Keratinocyte (primary cell): ENCODE measurements around the gene PRICKLE3. TPM values are rescaled to one million over a fixed set of nuclear protein-coding genes. Genes with fewer than 3 reads are reported as not detected.

Experiments
- DNase-seq: peaks from one replicate; pipeline ENCODE4 v3.0.0-alpha.2; 2011; ENCODE audit warnings: low read depth, missing footprints, low spot score
- FAIRE-seq: peaks from 2 replicates; lab custom pipeline; 2011; peaks lifted over from hg19 to GRCh38; lab: Jason Lieb, UNC
- H2AFZ ChIP-seq: 2 replicates; pipeline ENCODE4 v1.6.0; 2012; ENCODE audit warnings: low read length, control low read depth, inconsistent platforms; ENCODE audit not compliant: control insufficient read depth
- H3K27ac ChIP-seq: 2 replicates; pipeline ENCODE4 v1.5.1; 2011; ENCODE audit warnings: low read length; ENCODE audit not compliant: control insufficient read depth, insufficient read depth
- H3K27me3 ChIP-seq: 3 replicates; pipeline ENCODE4 v1.6.0; 2011; ENCODE audit warnings: low read length; ENCODE audit not compliant: control insufficient read depth, insufficient read depth; ENCODE audit errors: extremely low read depth
- H3K36me3 ChIP-seq, 2 experiments: 2 replicates in 1 of 2; 3 replicates in 1 of 2; pipeline ENCODE4 v1.5.1; 2011; ENCODE audit warnings: low read length in 2 of 2, mild to moderate bottlenecking in 1 of 2; ENCODE audit not compliant: control insufficient read depth in 2 of 2, insufficient read depth in 2 of 2; ENCODE audit errors: extremely low read depth in 1 of 2
- H3K4me1 ChIP-seq: 3 replicates; pipeline ENCODE4 v1.5.1; 2011; ENCODE audit warnings: low read length; ENCODE audit not compliant: control insufficient read depth, insufficient read depth; ENCODE audit errors: extremely low read depth
- H3K4me2 ChIP-seq: 3 replicates; pipeline ENCODE4 v1.6.0; 2011; ENCODE audit warnings: low read depth, low read length; ENCODE audit not compliant: control insufficient read depth, insufficient read depth; ENCODE audit errors: extremely low read depth
- H3K4me3 ChIP-seq, 3 experiments: fragments of 200-600 bp in 1 of 3; sonication (generic) in 1 of 3; 2 replicates in 2 of 3; 3 replicates in 1 of 3; pipeline ENCODE4 v1.5.1; 2011 to 2016; ENCODE audit warnings: low read length in 3 of 3, mild to moderate bottlenecking in 3 of 3, control low read depth in 2 of 3, inconsistent platforms in 1 of 3, low read depth in 1 of 3, mixed read lengths in 1 of 3, mixed run types in 1 of 3, moderate library complexity in 1 of 3; ENCODE audit not compliant: control insufficient read depth in 2 of 3, insufficient read depth in 2 of 3; ENCODE audit errors: extremely low read depth in 1 of 3
- H3K79me2 ChIP-seq: 2 replicates; pipeline ENCODE4 v1.6.0; 2012; ENCODE audit warnings: low read length; ENCODE audit not compliant: control insufficient read depth, insufficient read depth
- H3K9ac ChIP-seq: 3 replicates; pipeline ENCODE4 v1.6.0; 2011; ENCODE audit warnings: low read length; ENCODE audit not compliant: control insufficient read depth, insufficient read depth; ENCODE audit errors: extremely low read depth
- H3K9me1 ChIP-seq: 3 replicates; pipeline ENCODE4 v1.6.0; 2011; ENCODE audit warnings: low read length; ENCODE audit not compliant: control insufficient read depth, insufficient read depth; ENCODE audit errors: extremely low read depth
- H3K9me3 ChIP-seq: 2 replicates; pipeline ENCODE4 v1.5.1; 2012; ENCODE audit warnings: low read depth, low read length; ENCODE audit not compliant: control insufficient read depth
- H4K20me1 ChIP-seq: 3 replicates; pipeline ENCODE4 v1.6.0; 2011; ENCODE audit warnings: low read length; ENCODE audit not compliant: control insufficient read depth, insufficient read depth; ENCODE audit errors: extremely low read depth
- EZH2 ChIP-seq: IDR thresholded peaks from one replicate; pipeline ENCODE4 v1.6.1; 2012; ENCODE audit warnings: inconsistent platforms, mild to moderate bottlenecking, low read length, moderate library complexity
- dilution Hi-C: fragments of 300-500 bp; cut with MboI; formaldehyde crosslinking; loops from one replicate; pipeline ENCODE4 v1.7.0; 2020; ENCODE audit warnings: low sequenced_read_pairs; ENCODE audit not compliant: extremely low pct_ligation_motif_present
- polyA plus RNA-seq, 5 experiments: library from polyadenylated mRNA; depleted of rRNA in 3 of 5; stranded (reverse) in 3 of 5; stranded (forward) in 1 of 5; unstranded in 1 of 5; fragments of >200 nt; gene quantifications; 1 replicate in 1 of 5; 2 replicates in 3 of 5; 3 replicates in 1 of 5; pipeline versions ENCODE4 v1.2.1 to v1.2.3, GENCODE V29; 2011 to 2012; ENCODE audit warnings: missing spikeins in 2 of 5, low read depth in 1 of 5, low replicate concordance in 1 of 5
- TF ChIP-seq, protein P1 (sequence below), 3 experiments: IDR thresholded peaks in 1 of 3; conservative IDR thresholded peaks in 1 of 3; optimal IDR thresholded peaks in 1 of 3; 2 replicates in 2 of 3; 3 replicates in 1 of 3; pipeline versions ENCODE3 to v1.5.1; 2011; ENCODE audit warnings: low read length in 3 of 3, mild to moderate bottlenecking in 3 of 3, moderate library complexity in 2 of 3, control low read depth in 1 of 3, inconsistent platforms in 1 of 3; ENCODE audit not compliant: insufficient read depth in 2 of 3; ENCODE audit errors: extremely low read depth in 1 of 3

PRICKLE3 gene
- polyA plus RNA-seq, 1 donor (not counting 4 experiments of a cell fraction or from before 2014, with no cell fraction given) = 8.7 TPM

DNA sequence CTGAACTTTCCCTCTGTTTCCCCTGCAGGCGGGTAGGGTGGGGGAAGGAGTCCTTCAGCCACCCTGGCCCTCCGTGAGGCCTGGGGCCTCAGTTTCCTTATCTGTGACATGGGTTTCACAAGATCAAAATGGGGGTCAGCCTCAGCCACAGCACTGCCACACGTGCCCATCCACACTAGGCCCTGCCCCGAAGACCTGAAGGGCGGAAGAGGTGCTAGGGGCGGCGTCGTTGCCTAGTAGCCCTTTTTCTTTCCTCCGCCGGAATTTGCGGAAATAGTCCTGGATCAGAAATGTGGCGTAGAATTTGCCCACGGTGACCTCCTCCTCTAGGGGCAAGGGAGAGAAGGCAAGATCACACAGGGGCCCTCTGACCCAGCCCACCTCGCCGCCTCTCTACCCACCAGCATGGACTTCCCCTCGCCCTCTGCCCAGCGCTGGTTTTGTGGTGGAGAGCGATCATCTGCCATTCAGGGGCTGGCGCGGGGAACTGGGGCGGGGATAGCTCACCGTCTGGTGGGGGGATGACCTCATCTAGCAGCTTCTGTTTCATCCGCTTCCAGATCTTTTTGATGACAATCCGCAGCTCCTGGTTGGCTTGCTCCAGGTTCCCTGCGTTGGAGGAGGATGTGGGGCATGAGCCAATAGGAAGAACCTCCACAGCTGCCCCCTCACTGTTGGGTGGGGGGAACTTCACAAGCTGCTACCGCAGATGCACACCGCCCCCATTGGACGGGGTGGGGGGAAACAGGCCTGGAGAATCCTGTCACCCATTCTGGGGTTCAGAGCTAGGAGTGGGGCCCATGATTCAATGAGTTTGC, 23.5 kb upstream of the PRICKLE3 start:
- dilution Hi-C loops = no loop called here

DNA sequence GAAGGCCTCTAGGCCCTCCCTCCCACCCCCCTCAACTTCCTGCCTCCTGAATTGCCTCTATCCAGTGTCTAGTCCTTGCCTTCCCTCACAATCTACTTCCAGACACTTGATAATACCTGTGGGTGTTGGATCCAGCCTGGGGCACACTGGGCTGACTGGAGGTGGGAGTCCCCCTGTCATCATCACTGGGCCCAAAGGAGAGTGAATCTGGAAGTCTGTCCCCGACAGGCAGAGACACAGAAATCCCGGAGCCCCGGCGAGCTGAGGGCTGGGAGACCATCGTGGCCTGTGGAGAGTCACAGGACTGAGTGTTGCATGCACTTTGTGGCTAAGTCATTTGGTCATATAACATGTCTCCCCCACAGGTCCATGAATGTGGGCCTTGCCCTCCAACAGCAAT, 22.2 kb upstream of the PRICKLE3 start:
- dilution Hi-C loops = no loop called here
- no peak overlapping the region for H3K4me3 ChIP-seq
- no peak overlapping the region for H3K9ac ChIP-seq
- H3K27ac ChIP-seq = no peak overlapping the region
- no peaks in the 10 kb centered on the region for H3K36me3 ChIP-seq
- no peaks in the 10 kb centered on the region for H3K9me1 ChIP-seq
- DNase-seq = no peak
- TF ChIP-seq, protein P1, sequence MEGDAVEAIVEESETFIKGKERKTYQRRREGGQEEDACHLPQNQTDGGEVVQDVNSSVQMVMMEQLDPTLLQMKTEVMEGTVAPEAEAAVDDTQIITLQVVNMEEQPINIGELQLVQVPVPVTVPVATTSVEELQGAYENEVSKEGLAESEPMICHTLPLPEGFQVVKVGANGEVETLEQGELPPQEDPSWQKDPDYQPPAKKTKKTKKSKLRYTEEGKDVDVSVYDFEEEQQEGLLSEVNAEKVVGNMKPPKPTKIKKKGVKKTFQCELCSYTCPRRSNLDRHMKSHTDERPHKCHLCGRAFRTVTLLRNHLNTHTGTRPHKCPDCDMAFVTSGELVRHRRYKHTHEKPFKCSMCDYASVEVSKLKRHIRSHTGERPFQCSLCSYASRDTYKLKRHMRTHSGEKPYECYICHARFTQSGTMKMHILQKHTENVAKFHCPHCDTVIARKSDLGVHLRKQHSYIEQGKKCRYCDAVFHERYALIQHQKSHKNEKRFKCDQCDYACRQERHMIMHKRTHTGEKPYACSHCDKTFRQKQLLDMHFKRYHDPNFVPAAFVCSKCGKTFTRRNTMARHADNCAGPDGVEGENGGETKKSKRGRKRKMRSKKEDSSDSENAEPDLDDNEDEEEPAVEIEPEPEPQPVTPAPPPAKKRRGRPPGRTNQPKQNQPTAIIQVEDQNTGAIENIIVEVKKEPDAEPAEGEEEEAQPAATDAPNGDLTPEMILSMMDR (optimal IDR thresholded peaks at IDR 0.05 in 1 of 3, IDR thresholded peaks at IDR 0.05 in 1 of 3, conservative IDR thresholded peaks at IDR 0.05 in 1 of 3; ENCODE audit: extremely low read depth in 1 of 3, insufficient read depth in 2 of 3, low read length in 3 of 3) = no peak
- TF ChIP-seq EZH2 = no peak
- no peaks in the 10 kb centered on the region for H3K79me2 ChIP-seq
- no peaks in the 10 kb centered on the region for H3K27me3 ChIP-seq
- H3K9me3 ChIP-seq = no peaks in the 10 kb centered on the region
- no peak for FAIRE-seq
- no peak overlapping the region for H2AFZ ChIP-seq
- H4K20me1 ChIP-seq = no peaks in the 10 kb centered on the region
- H3K4me2 ChIP-seq = no peak overlapping the region
- H3K4me1 ChIP-seq = no peaks in the 10 kb centered on the region

More for the DNA sequence above, 23.5 kb upstream of the PRICKLE3 start:
- H3K9me3 ChIP-seq = no peaks in the 10 kb centered on the region
- no peak for DNase-seq
- no peaks in the 10 kb centered on the region for H4K20me1 ChIP-seq
- H3K9me1 ChIP-seq = no peaks in the 10 kb centered on the region
- H3K4me3 ChIP-seq = no peak overlapping the region
- H3K27ac ChIP-seq = no peak overlapping the region
- no peaks in the 10 kb centered on the region for H3K79me2 ChIP-seq
- no peak for FAIRE-seq
- H3K27me3 ChIP-seq = no peaks in the 10 kb centered on the region
- no peak overlapping the region for H3K4me2 ChIP-seq
- no peaks in the 10 kb centered on the region for H3K4me1 ChIP-seq
- no peaks in the 10 kb centered on the region for H3K36me3 ChIP-seq
- TF ChIP-seq, protein P1 (optimal IDR thresholded peaks at IDR 0.05 in 1 of 3, IDR thresholded peaks at IDR 0.05 in 1 of 3, conservative IDR thresholded peaks at IDR 0.05 in 1 of 3; ENCODE audit: extremely low read depth in 1 of 3, insufficient read depth in 2 of 3, low read length in 3 of 3) = no peak
- TF ChIP-seq EZH2 = no peak
- no peak overlapping the region for H2AFZ ChIP-seq
- H3K9ac ChIP-seq = no peak overlapping the region
